Measurements from ENCODE around the gene HRH1.

DNA sequence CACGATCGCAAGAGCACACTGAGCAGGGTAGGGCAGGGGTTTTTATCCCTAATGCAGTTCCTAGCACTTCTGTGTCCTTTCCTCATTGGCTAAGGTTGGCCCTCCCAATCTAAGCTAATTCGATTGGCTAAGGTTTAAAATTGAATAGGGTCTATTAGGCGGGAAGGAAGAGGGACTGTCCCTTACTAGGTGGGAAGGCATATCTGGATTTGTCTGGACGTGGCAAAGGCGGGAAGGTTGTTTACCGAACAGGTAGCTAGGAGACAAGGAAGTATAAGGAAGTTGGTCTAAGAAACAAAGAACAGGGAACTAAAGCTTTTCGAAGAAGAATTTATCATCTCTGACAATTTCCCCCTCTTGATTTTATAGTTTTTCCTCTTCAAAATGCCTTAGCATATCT lies 93.1 kb downstream of the HRH1 start:
- TF ChIP-seq, protein P1, sequence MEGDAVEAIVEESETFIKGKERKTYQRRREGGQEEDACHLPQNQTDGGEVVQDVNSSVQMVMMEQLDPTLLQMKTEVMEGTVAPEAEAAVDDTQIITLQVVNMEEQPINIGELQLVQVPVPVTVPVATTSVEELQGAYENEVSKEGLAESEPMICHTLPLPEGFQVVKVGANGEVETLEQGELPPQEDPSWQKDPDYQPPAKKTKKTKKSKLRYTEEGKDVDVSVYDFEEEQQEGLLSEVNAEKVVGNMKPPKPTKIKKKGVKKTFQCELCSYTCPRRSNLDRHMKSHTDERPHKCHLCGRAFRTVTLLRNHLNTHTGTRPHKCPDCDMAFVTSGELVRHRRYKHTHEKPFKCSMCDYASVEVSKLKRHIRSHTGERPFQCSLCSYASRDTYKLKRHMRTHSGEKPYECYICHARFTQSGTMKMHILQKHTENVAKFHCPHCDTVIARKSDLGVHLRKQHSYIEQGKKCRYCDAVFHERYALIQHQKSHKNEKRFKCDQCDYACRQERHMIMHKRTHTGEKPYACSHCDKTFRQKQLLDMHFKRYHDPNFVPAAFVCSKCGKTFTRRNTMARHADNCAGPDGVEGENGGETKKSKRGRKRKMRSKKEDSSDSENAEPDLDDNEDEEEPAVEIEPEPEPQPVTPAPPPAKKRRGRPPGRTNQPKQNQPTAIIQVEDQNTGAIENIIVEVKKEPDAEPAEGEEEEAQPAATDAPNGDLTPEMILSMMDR (IDR thresholded peaks at IDR 0.05), result no peak
- TF ChIP-seq POLR2A (IDR thresholded peaks at IDR 0.05), result no peak
- no peak for TF ChIP-seq EP300 (IDR thresholded peaks at IDR 0.05; ENCODE audit: low read depth)
- no peak for TF ChIP-seq POLR2AphosphoS5 (IDR thresholded peaks at IDR 0.05)
